KOPT-K1 (cell line): ENCODE measurements around the gene DGCR2.
"Not testable (repeated sequence)": the region's sequence is repeated elsewhere in the genome, so short reads cannot be mapped to it uniquely, and the experiment has no call there.

Experiments
- H3K27ac ChIP-seq: fragments of 200-600 bp; sonication (generic); 2 replicates; pipeline ENCODE4 v1.5.1; 2016; ENCODE audit warnings: antibody characterized with exemption, mild to moderate bottlenecking, low read depth, low read length; ENCODE audit not compliant: poor library complexity, severe bottlenecking
- H3K36me3 ChIP-seq: fragments of 200-600 bp; sonication (generic); 2 replicates; pipeline ENCODE4 v1.5.1; 2017; ENCODE audit warnings: antibody characterized with exemption, mild to moderate bottlenecking, low read length, moderate library complexity; ENCODE audit not compliant: insufficient read depth
- H3K9me3 ChIP-seq: fragments of 200-600 bp; sonication (generic); 2 replicates; pipeline ENCODE4 v1.5.1; 2017; ENCODE audit warnings: antibody characterized with exemption, low read length, mild to moderate bottlenecking; ENCODE audit not compliant: insufficient read depth, poor library complexity, severe bottlenecking

The DGCR2 gene

GRCh38 chr22:19060356-19061009 lies 61.7 kb downstream of the DGCR2 start:
- H3K27ac ChIP-seq = no peak overlapping the region

GRCh38 chr22:19059481-19060278 lies 62.5 kb downstream of the DGCR2 start:
- H3K27ac ChIP-seq = no peak overlapping the region
- H3K9me3 ChIP-seq = no peaks in the 10 kb centered on the region
- peaks cover 92% of the 10 kb centered on the region for H3K36me3 ChIP-seq

More at GRCh38 chr22:19060356-19061009, 61.7 kb downstream of the DGCR2 start:
- Histone ChIP-seq H3K9me3 (no peaks in the 10 kb centered on the region), H3K36me3 (peaks cover 98% of the 10 kb centered on the region)

DNA sequence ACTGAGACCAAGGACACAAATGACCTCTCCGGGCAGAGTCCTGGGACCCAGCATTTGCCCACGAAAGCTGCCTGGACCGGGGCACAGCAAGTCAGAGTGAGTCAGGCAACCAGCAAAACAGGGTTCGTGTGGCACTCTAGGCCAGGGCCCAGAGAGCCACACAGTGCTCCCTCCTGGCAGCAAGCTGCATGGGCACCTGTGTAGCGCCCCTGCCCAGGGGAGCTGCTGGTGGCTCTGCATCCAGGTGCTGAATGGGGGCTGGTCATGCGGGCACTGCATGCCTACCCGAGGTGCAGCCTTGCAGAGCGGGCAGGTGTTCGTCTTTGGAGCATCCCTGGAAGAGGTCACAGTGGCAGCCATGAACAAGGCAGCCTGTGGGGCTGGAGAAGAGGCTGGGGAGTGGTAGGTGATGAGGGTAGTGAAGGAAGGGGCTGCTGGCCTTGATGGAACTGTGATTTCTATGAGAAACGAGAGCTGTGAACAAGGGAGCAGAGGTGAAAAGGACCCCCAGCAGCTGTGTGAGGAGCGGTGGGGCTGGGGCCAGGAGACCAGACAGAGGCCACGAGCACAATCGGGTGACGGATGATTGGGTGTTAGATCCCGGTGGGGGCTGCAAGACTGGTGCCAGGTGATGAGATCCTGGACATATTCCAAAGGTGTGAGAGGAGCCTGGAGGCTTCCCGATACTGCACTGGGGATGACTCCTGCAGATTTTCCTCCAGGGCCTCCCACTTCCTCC lies 63.3 kb downstream of the DGCR2 start:
- peaks cover 92% of the 10 kb centered on the region for H3K36me3 ChIP-seq

DNA sequence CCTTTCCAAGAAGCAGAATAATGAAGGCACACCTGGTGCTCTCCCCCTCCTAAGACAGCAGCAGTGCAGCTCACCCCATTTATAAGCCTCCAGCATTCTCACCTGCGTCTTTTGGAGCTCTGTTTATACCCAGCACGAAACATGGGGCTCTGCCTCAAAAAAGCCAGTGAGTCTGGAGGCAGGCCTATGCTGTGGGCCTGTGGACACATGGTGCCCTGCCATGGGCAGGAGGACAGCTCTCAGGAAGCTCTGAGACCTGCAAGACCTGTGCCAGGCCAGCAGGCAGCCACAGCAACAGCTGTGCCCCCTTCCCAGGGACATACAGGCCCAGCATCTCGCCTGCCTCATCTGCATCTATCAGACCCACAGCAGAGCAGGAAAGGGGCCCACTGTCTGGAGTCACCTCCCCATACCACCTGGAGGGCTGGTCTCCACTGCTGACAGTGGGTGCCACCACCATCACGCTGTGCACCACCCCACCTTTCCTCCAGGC lies 64.2 kb downstream of the DGCR2 start:
- peaks cover 92% of the 10 kb centered on the region for H3K36me3 ChIP-seq
- no peaks in the 10 kb centered on the region for H3K9me3 ChIP-seq
- no peak overlapping the region for H3K27ac ChIP-seq

More for the DNA sequence above, 63.3 kb downstream of the DGCR2 start:
- Histone ChIP-seq H3K27ac (no peak overlapping the region), H3K9me3 (no peaks in the 10 kb centered on the region)

DNA sequence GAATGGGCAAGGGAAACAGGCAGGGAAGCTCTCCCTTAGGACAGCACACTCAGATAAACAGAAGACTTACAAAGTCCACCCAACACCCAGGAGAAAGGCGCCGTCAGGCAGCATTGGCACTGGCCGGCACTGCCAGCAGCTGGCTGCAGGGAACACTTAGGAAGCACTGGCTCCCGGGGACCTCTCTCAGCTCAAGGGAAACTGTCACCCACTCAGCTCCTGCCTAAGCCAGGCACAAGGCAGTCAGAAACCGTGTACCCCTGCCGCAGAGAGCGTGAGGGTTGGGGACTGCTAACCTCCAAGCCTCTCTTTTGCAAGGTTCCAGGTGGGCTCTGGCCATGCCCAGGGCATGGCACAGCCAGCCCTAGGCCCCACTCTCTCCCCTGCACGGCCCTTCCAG lies 64.7 kb downstream of the DGCR2 start:
- Histone ChIP-seq H3K27ac (no peak overlapping the region), H3K36me3 (peaks cover 92% of the 10 kb centered on the region), H3K9me3 (no peaks in the 10 kb centered on the region)

DNA sequence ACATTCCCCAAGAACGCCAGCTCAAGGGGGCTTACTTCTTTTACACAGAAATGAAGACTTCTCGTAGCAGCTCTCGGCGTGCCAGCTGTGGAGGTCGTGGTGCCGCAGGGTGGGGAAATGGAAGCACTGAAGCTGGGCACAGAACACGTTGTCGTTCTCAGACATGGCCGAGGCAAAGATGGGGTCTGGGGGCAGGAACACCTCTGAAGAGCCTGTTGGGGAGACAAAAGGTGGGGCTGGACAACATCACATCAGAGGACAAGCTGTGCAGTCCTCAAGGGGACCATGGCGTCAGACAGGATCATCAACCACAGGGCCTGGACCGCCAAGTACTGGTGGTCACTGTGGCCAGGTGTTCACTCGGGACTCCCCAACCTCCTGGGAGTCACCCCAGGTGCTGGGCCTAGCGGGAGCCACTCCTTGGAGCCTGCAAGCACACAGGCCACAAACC lies 65.2 kb downstream of the DGCR2 start:
- Histone ChIP-seq H3K9me3 (no peaks in the 10 kb centered on the region), H3K36me3 (peaks cover 92% of the 10 kb centered on the region), H3K27ac (no peak overlapping the region)

DNA sequence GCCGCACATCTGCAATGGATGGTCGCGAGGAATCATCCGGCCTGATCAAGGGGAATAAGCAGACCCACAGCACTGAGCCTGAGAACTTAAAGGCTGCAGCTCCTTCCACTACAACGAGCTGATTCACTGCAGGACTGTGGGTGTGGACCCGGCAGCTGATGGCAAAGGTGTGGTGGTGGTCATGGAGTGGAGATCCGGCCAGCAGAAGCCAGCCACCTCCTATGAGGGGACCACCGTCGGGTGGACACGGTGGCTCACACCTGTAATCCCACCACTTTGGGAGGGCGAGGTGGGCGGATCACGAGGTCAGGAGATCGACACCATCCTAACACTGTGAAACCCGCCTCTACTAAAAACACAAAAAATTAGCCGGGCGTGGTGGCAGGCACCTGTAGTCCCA lies 66.4 kb downstream of the DGCR2 start:
- no peak overlapping the region for H3K27ac ChIP-seq
- peaks cover 92% of the 10 kb centered on the region for H3K36me3 ChIP-seq
- no peaks in the 10 kb centered on the region for H3K9me3 ChIP-seq

DNA sequence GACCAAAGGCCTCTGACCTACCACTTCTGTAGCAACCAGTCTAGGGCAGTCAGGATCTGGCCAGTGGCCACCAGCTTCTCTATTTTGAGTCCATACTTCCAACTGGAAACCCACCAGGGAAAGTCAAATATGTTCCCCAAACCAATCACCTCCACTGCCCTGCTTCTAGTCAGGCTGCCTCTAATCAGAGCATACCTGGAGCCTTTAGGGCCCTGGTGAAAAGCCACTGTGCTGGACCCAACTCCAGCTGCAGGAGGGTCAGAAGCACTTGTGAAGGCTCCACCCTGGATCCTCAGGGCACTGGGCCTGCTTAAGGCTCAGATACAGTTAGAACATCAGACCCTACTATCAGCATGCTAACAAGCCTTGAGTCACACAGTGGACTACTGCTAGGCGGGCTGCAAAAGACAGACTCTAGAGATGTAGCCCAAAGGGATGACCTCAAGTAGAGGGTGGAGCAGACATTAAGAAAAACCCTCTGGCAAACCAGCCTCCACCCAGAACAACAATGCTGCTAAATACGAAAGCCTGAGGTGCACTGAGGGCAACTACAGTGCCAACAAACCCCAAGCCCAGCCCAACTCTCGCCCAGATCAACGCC lies 69.2 kb downstream of the DGCR2 start:
- H3K9me3 ChIP-seq = no peaks in the 10 kb centered on the region
- no peak overlapping the region for H3K27ac ChIP-seq
- peaks cover 93% of the 10 kb centered on the region for H3K36me3 ChIP-seq

- Histone ChIP-seq H3K27ac (no peak overlapping the region), H3K9me3 (no peaks in the 10 kb centered on the region), H3K36me3 (peaks cover 94% of the 10 kb centered on the region)
Observed at GRCh38 chr22:19051381-19052072, 70.7 kb downstream of the DGCR2 start.

- not testable (repeated sequence) for H3K27ac ChIP-seq, H3K9me3 ChIP-seq
- peaks cover 93% of the 10 kb centered on the region for H3K36me3 ChIP-seq
Observed at GRCh38 chr22:19050847-19051246, 71.4 kb downstream of the DGCR2 start.

GRCh38 chr22:19050117-19050516 lies 72.1 kb downstream of the DGCR2 start:
- Histone ChIP-seq H3K36me3 (peaks cover 96% of the 10 kb centered on the region), H3K9me3 (no peaks in the 10 kb centered on the region), H3K27ac (no peak overlapping the region)

DNA sequence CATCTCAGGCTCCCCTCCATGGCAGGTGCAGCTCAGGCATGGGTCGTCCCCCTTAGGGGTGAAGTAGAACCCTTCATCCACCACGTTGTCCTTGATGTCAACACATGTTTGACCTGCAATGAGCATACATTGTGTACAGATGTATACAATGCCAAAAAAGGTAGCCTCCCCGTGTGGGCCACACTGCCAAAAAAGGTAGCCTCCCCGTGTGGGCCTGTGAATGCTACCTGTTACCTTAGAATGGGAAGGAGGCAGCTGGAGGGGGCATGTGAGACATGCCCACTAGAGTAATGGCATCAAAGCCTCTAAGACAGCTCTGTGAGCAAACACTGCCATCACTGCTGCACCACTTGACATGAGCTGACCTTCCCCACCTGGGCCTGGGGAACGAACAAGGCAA lies 73.7 kb downstream of the DGCR2 start:
- H3K9me3 ChIP-seq = no peaks in the 10 kb centered on the region
- H3K27ac ChIP-seq = no peak overlapping the region
- H3K36me3 ChIP-seq = peaks cover 99% of the 10 kb centered on the region

DNA sequence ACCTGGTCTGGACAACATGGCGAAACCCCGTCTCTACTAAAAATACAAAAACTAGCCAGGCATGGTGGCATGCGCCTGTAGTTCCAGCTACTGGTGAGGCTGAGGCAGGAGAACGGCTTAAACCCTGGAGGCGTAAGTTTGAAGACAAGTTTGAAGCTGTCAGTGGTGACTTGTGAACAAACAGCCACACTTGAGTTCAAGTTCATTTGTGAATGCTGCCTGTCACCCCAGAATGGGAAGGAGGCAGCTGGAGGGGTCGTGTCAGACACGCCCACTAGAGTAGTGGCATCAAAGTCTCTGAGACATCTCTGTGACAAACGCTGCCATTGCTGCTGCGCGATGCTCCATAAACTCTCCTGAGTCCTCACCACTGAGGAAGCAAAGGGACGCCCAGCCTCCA lies 74.2 kb downstream of the DGCR2 start:
- Histone ChIP-seq H3K36me3 (peaks cover 99% of the 10 kb centered on the region), H3K9me3 (no peaks in the 10 kb centered on the region), H3K27ac (no peak overlapping the region)
